ENCODE measurements around the gene NACC1. TPM values are rescaled to one million over a fixed set of nuclear protein-coding genes. Genes with fewer than 3 reads are reported as not detected.
A peak's percentile ranks its signal among the peaks of the same experiment; 100 is the strongest.
"Not testable (repeated sequence)": the region's sequence is repeated elsewhere in the genome, so short reads cannot be mapped to it uniquely, and the experiment has no call there.

The NACC1 gene
- total RNA-seq, 1 donor from 2014 or later = 34.7 TPM

GRCh38 chr19:13176345-13176744 lies 58.3 kb downstream of the NACC1 start:
- no peak overlapping the region for H3K9ac ChIP-seq
- H3K27ac Mint-ChIP-seq = peak overlapping the region; percentile 63

DNA sequence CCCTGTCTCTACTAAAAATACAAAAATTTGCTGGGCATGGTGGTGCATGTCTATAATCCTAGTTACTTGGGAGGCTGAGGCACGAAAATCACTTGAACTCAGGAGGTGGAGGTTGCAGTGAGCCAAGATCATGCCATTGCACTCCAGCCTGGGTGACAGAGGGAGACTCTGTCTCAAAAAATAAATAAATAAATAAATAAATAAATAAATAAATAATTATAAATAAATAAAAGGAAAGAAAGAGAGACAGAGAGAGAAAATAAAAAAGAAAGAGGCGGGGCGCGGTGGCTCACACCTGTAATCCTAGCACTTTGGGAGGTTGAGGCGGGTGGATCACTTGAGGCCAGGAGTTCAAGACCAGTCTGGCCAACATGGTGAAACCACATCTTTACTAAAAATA lies 59.5 kb downstream of the NACC1 start:
- H3K36me3 Mint-ChIP-seq; H3F3A ChIP-seq (ENCODE audit: low read depth); DNase-seq (ENCODE audit: low spot score); H3K27ac ChIP-seq; H3K4me3 Mint-ChIP-seq; H2AFZ ChIP-seq (replicated peaks); H4K20me1 ChIP-seq (ENCODE audit: low read depth); H3K27ac Mint-ChIP-seq; H3K4me2 ChIP-seq; H3K36me3 ChIP-seq; H3K27me3 ChIP-seq; H3K79me2 ChIP-seq (ENCODE audit: low read depth); H3K9ac ChIP-seq; H3K9me3 Mint-ChIP-seq; H3K4me3 ChIP-seq; H3K27me3 Mint-ChIP-seq (ENCODE audit: insufficient read depth, low read depth); H3K9me3 ChIP-seq (ENCODE audit: low read depth); H3K4me1 ChIP-seq: not testable (repeated sequence)
- H3K4me1 Mint-ChIP-seq = peaks cover 12% of the 10 kb centered on the region

More at GRCh38 chr19:13176345-13176744, 58.3 kb downstream of the NACC1 start:
- no peaks in the 10 kb centered on the region for H3K36me3 Mint-ChIP-seq
- H3F3A ChIP-seq (ENCODE audit: low read depth) = no peaks in the 10 kb centered on the region
- H3K4me1 Mint-ChIP-seq = peaks cover 9% of the 10 kb centered on the region
- H3K4me2 ChIP-seq = no peak overlapping the region
- H2AFZ ChIP-seq (replicated peaks) = no peak overlapping the region
- no peaks in the 10 kb centered on the region for H4K20me1 ChIP-seq (ENCODE audit: low read depth)
- no peaks in the 10 kb centered on the region for H3K9me3 ChIP-seq (ENCODE audit: low read depth)
- no peaks in the 10 kb centered on the region for H3K27me3 ChIP-seq
- no peaks in the 10 kb centered on the region for H3K4me1 ChIP-seq
- no peaks in the 10 kb centered on the region for H3K79me2 ChIP-seq (ENCODE audit: low read depth)
- no peak overlapping the region for H3K27ac ChIP-seq
- no peak overlapping the region for H3K4me3 ChIP-seq
- H3K36me3 ChIP-seq = no peaks in the 10 kb centered on the region
- H3K4me3 Mint-ChIP-seq = no peak overlapping the region
- TF ChIP-seq EZH2 (IDR thresholded peaks at IDR 0.05) (no peak), EZH2phosphoT487 (IDR thresholded peaks at IDR 0.05) (no peak)
- TF ChIP-seq, protein P1, sequence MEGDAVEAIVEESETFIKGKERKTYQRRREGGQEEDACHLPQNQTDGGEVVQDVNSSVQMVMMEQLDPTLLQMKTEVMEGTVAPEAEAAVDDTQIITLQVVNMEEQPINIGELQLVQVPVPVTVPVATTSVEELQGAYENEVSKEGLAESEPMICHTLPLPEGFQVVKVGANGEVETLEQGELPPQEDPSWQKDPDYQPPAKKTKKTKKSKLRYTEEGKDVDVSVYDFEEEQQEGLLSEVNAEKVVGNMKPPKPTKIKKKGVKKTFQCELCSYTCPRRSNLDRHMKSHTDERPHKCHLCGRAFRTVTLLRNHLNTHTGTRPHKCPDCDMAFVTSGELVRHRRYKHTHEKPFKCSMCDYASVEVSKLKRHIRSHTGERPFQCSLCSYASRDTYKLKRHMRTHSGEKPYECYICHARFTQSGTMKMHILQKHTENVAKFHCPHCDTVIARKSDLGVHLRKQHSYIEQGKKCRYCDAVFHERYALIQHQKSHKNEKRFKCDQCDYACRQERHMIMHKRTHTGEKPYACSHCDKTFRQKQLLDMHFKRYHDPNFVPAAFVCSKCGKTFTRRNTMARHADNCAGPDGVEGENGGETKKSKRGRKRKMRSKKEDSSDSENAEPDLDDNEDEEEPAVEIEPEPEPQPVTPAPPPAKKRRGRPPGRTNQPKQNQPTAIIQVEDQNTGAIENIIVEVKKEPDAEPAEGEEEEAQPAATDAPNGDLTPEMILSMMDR (IDR thresholded peaks at IDR 0.05) = no peak
- H3K9me3 Mint-ChIP-seq = no peaks in the 10 kb centered on the region
- DNase-seq (ENCODE audit: low spot score) = no peak
- peaks cover 6% of the 10 kb centered on the region for H3K27me3 Mint-ChIP-seq (ENCODE audit: insufficient read depth, low read depth)

- not testable (repeated sequence) for H3K27me3 ChIP-seq; H3K27ac ChIP-seq; H3K36me3 Mint-ChIP-seq; H3K27me3 Mint-ChIP-seq (ENCODE audit: insufficient read depth, low read depth); H3K4me3 Mint-ChIP-seq; H3K9me3 Mint-ChIP-seq; H3K79me2 ChIP-seq (ENCODE audit: low read depth); H3F3A ChIP-seq (ENCODE audit: low read depth); H3K9ac ChIP-seq; DNase-seq (ENCODE audit: low spot score); H3K9me3 ChIP-seq (ENCODE audit: low read depth); H3K36me3 ChIP-seq; H2AFZ ChIP-seq (replicated peaks); H3K4me3 ChIP-seq; H3K4me1 ChIP-seq; H4K20me1 ChIP-seq (ENCODE audit: low read depth); H3K4me2 ChIP-seq
- Mint-ChIP-seq H3K27ac (peak overlapping the region; percentile 72), H3K4me1 (peaks cover 12% of the 10 kb centered on the region)
Observed at GRCh38 chr19:13178291-13178690, 60.2 kb downstream of the NACC1 start.

- Mint-ChIP-seq H3K4me3 (peak overlapping the region; percentile 23), H3K36me3 (no peaks in the 10 kb centered on the region), H3K4me1 (peaks cover 14% of the 10 kb centered on the region), H3K9me3 (no peaks in the 10 kb centered on the region), H3K27ac (peak overlapping the region; percentile 78), H3K27me3 (ENCODE audit: insufficient read depth, low read depth) (peaks cover 8% of the 10 kb centered on the region)
- Histone ChIP-seq H3K4me1 (no peaks in the 10 kb centered on the region), H3K4me2 (no peak overlapping the region), H3K27me3 (no peaks in the 10 kb centered on the region), H3K27ac (no peak overlapping the region), H3K9ac (no peak overlapping the region), H4K20me1 (ENCODE audit: low read depth) (no peaks in the 10 kb centered on the region), H3K4me3 (no peak overlapping the region), H3K36me3 (no peaks in the 10 kb centered on the region), H3K79me2 (ENCODE audit: low read depth) (no peaks in the 10 kb centered on the region), H2AFZ (replicated peaks) (no peak overlapping the region), H3K9me3 (ENCODE audit: low read depth) (no peaks in the 10 kb centered on the region), H3F3A (ENCODE audit: low read depth) (peaks cover 3% of the 10 kb centered on the region)
- DNase-seq (ENCODE audit: low spot score) = no peak
- no peak for TF ChIP-seq EZH2phosphoT487 (IDR thresholded peaks at IDR 0.05)
- TF ChIP-seq, protein P1 (IDR thresholded peaks at IDR 0.05) = no peak
Observed at GRCh38 chr19:13181747-13182388, 63.8 kb downstream of the NACC1 start.

DNA sequence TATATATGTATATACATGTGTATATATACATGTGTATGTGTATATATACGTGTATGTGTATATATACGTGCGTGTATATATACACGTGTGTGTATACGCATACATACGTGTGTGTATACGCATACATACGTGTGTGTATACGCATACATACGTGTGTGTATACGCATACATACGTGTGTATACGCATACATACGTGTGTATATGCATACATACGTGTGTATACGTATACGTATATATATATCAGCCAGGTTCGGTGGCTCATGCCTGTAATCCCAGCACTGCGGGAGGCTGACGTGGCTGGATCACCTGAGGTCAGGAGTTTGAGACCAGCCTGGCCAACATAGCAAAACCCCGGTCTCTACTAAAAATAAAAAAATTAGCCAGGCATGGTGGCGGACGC lies 66.9 kb downstream of the NACC1 start:
- H3K4me2 ChIP-seq; DNase-seq (ENCODE audit: low spot score); H3K9ac ChIP-seq; H3K27me3 Mint-ChIP-seq (ENCODE audit: insufficient read depth, low read depth); H3K36me3 ChIP-seq; H3K27me3 ChIP-seq; H3K4me3 ChIP-seq; H3K36me3 Mint-ChIP-seq; H3K9me3 ChIP-seq (ENCODE audit: low read depth); H3K27ac Mint-ChIP-seq; H3K4me1 ChIP-seq; H3K4me3 Mint-ChIP-seq; H3K79me2 ChIP-seq (ENCODE audit: low read depth); H2AFZ ChIP-seq (replicated peaks); H3K9me3 Mint-ChIP-seq; H3K27ac ChIP-seq; H4K20me1 ChIP-seq (ENCODE audit: low read depth); H3F3A ChIP-seq (ENCODE audit: low read depth): not testable (repeated sequence)
- H3K4me1 Mint-ChIP-seq = peaks cover 14% of the 10 kb centered on the region

- not testable (repeated sequence) for H3K4me3 ChIP-seq; H3K9me3 Mint-ChIP-seq; H3K9ac ChIP-seq; DNase-seq (ENCODE audit: low spot score); H4K20me1 ChIP-seq (ENCODE audit: low read depth); H3K4me3 Mint-ChIP-seq; H3K4me2 ChIP-seq; H3K27me3 Mint-ChIP-seq (ENCODE audit: insufficient read depth, low read depth); H3K27ac ChIP-seq; H3K9me3 ChIP-seq (ENCODE audit: low read depth); H2AFZ ChIP-seq (replicated peaks); H3K4me1 ChIP-seq; H3K79me2 ChIP-seq (ENCODE audit: low read depth); H3F3A ChIP-seq (ENCODE audit: low read depth); H3K4me1 Mint-ChIP-seq; H3K36me3 ChIP-seq; H3K27me3 ChIP-seq; H3K36me3 Mint-ChIP-seq
- peak overlapping the region; percentile 81 for H3K27ac Mint-ChIP-seq
Observed at GRCh38 chr19:13185763-13186657, 67.9 kb downstream of the NACC1 start.

All from neural progenitor cell (in vitro differentiated cells).